ENCODE results near the gene GPC3.

- no peak for TF ChIP-seq FOXA1 (IDR thresholded peaks at IDR 0.05)
- no peak for TF ChIP-seq SUZ12 (IDR thresholded peaks at IDR 0.05)
- no peak for TF ChIP-seq SP1 (IDR thresholded peaks at IDR 0.05)
Observed at GRCh38 chrX:133747196-133747595, 238.2 kb downstream of the GPC3 start.

Data from HEK293T (cell line).